ENCODE results near the gene OR2AE1.
"Not testable (repeated sequence)": the region's sequence is repeated elsewhere in the genome, so short reads cannot be mapped to it uniquely, and the experiment has no call there.

DNA sequence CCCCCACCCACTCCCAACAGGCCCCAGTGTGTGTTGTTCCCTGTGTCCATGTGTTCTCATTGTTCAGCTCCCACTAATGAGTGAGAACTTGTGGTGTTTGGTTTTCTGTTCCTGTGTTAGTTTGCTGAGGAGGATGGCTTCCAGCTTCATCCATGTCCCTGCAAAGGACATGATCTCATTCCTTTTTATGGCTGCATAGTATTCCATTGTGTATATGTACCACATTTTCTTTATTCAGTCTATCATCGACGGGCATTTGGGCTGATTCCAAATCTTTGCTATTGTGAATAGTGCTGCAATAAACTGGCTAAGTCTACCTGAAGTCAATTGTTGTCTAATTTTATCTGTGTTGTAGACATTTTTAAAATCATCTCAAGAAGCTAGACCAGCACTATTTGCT is 9.4 kb downstream of the OR2AE1 start:
- not testable (repeated sequence) for TF ChIP-seq CTCF (IDR thresholded peaks at IDR 0.05); EZH2 (IDR thresholded peaks at IDR 0.05; ENCODE audit: borderline replicate concordance, insufficient read depth, low read depth, low read length, poor library complexity, severe bottlenecking)
